ENCODE data around the gene HEPACAM2. TPM values are rescaled to one million over a fixed set of nuclear protein-coding genes. Genes with fewer than 3 reads are reported as not detected.

HEPACAM2 gene
- total and polyA plus RNA-seq, 2 of the 8 experiments (the other 6 are each of a cell fraction or from before 2014, with no cell fraction given) = not detected

- TF ChIP-seq FOSL1 (IDR thresholded peaks at IDR 0.05; ENCODE audit: insufficient read depth, low read depth, low read length) = no peak
- no peak for TF ChIP-seq POLR2AphosphoS5 (IDR thresholded peaks at IDR 0.05; ENCODE audit: low read depth, low read length)
- TF ChIP-seq BCL11A (IDR thresholded peaks at IDR 0.05; ENCODE audit: low read depth in 2 of 2, low read length in 2 of 2) = no peak
- no peak for TF ChIP-seq TAF7 (optimal IDR thresholded peaks at IDR 0.05; ENCODE audit: borderline replicate concordance, low read depth, low read length)
- TF ChIP-seq CTBP2 (IDR thresholded peaks at IDR 0.05; ENCODE audit: borderline replicate concordance, insufficient read depth, insufficient read length, low read length) = no peak
- TF ChIP-seq HDAC2 (IDR thresholded peaks at IDR 0.05; ENCODE audit: borderline replicate concordance in 1 of 2, low read depth in 2 of 2, low read length in 2 of 2) = no peak
- no peak for TF ChIP-seq TAF1 (IDR thresholded peaks at IDR 0.05; ENCODE audit: low read depth, low read length)
Observed at GRCh38 chr7:93164766-93165165, 61.5 kb downstream of the HEPACAM2 start (continued).
